ENCODE results near the gene KCNG1. TPM values are rescaled to one million over a fixed set of nuclear protein-coding genes. Genes with fewer than 3 reads are reported as not detected.
A peak's percentile ranks its signal among the peaks of the same experiment; 100 is the strongest.

The KCNG1 gene
- total and polyA plus RNA-seq, 2 of the 13 experiments (the other 11 are each of a cell fraction or from before 2014, with no cell fraction given): not detected

GRCh38 chr20:50987493-50988210, 35.3 kb downstream of the KCNG1 start (continued):
- TF ChIP-seq ZNF570 (CRISPR knock-in tag; IDR thresholded peaks at IDR 0.05; ENCODE audit: borderline replicate concordance) (no peak), PHF8 (CRISPR knock-in tag; IDR thresholded peaks at IDR 0.05) (no peak), ATF2 (CRISPR knock-in tag; IDR thresholded peaks at IDR 0.05) (peak; percentile 30; the same call in 1 of the 2 replicates), IRX3 (CRISPR knock-in tag; IDR thresholded peaks at IDR 0.05; ENCODE audit: borderline replicate concordance, low read depth) (no peak), PHF20 (CRISPR knock-in tag; IDR thresholded peaks at IDR 0.05) (no peak), ZNF160 (CRISPR knock-in tag; IDR thresholded peaks at IDR 0.05) (no peak), BRF2 (CRISPR knock-in tag; IDR thresholded peaks at IDR 0.05) (no peak), TRIM24 (CRISPR knock-in tag; IDR thresholded peaks at IDR 0.05) (no peak), EZH2 (conservative IDR thresholded peaks at IDR 0.05; ENCODE audit: low read depth, low read length) (0 out of 2 replicates have a peak, but pooled peaks have one; percentile 72), PCBP1 (IDR thresholded peaks at IDR 0.05; ENCODE audit: borderline replicate concordance, low read depth, low read length) (no peak), RNF2 (conservative IDR thresholded peaks at IDR 0.05; ENCODE audit: low read depth) (0 out of 2 replicates have a peak, but pooled peaks have one; percentile 31), PAF1 (CRISPR knock-in tag; IDR thresholded peaks at IDR 0.05) (no peak), SRSF4 (IDR thresholded peaks at IDR 0.05; ENCODE audit: low read depth, low read length, poor library complexity, severe bottlenecking) (no peak), RFX1 (IDR thresholded peaks at IDR 0.05) (no peak), ARNT2 (CRISPR knock-in tag; IDR thresholded peaks at IDR 0.05; ENCODE audit: low read depth) (no peak), RXRA (CRISPR knock-in tag; IDR thresholded peaks at IDR 0.05) (no peak), GATA4 (IDR thresholded peaks at IDR 0.05; ENCODE audit: borderline replicate concordance, low read depth) (no peak), MBD4 (IDR thresholded peaks at IDR 0.05; ENCODE audit: borderline replicate concordance, low read length) (no peak), ZKSCAN5 (CRISPR knock-in tag; IDR thresholded peaks at IDR 0.05) (no peak), MAFG (CRISPR knock-in tag; IDR thresholded peaks at IDR 0.05) (no peak), ZNF484 (CRISPR knock-in tag; IDR thresholded peaks at IDR 0.05; ENCODE audit: borderline replicate concordance, low read depth) (no peak), FOXA3 (CRISPR knock-in tag; IDR thresholded peaks at IDR 0.05) (peak; percentile 81), ZNF281 (CRISPR knock-in tag; IDR thresholded peaks at IDR 0.05; ENCODE audit: borderline replicate concordance) (no peak)
